ENCODE results near the gene WDR74. TPM values are rescaled to one million over a fixed set of nuclear protein-coding genes. Genes with fewer than 3 reads are reported as not detected.

Gene WDR74
- total RNA-seq, 4 donors from 2014 or later = 66.4 to 133 (median 87.0) TPM

GRCh38 chr11:62853279-62853965 lies 14.0 kb upstream of the WDR74 start:
- in situ Hi-C loops (cut with MboI; ENCODE audit: low sequenced_read_pairs in 4 of 4) = loop anchor here (25.0 kb wide), 1 partner anchor 466 kb away; no protein-coding TSS in a partner anchor

GRCh38 chr11:62852523-62853188 lies 13.3 kb upstream of the WDR74 start:
- peak overlapping the region in 1 of 4 donors; percentile 37 for H3K27ac ChIP-seq
- TF ChIP-seq CTCF (IDR thresholded peaks at IDR 0.05 in 4 of 5, conservative IDR thresholded peaks at IDR 0.05 in 1 of 5) = no peak
- no peak for TF ChIP-seq POLR2A (IDR thresholded peaks at IDR 0.05)
- no peaks in the 10 kb centered on the region for H3K27me3 ChIP-seq
- in situ Hi-C loops (cut with MboI; ENCODE audit: low sequenced_read_pairs in 4 of 4) (loop anchor here (25.0 kb wide), 1 partner anchor 465 kb away; no protein-coding TSS in a partner anchor), intact Hi-C loops (cut with DNase I; ENCODE audit: low total_unique reads) (no loop called here)
- DNase-seq = no peak
- no peaks in the 10 kb centered on the region for H3K9me3 ChIP-seq
- H3K4me3 ChIP-seq = no peak overlapping the region
- peaks cover 20 to 21% of the 10 kb centered on the region in 2 donors for H3K4me1 ChIP-seq
- peaks cover 0 to 35% of the 10 kb centered on the region in 2 donors for H3K36me3 ChIP-seq
- no peak for ATAC-seq

More at GRCh38 chr11:62853279-62853965, 14.0 kb upstream of the WDR74 start:
- peak overlapping the region; percentile 7 to 88 (median 85) for H3K27ac ChIP-seq
- peaks cover 20 to 21% of the 10 kb centered on the region in 2 donors for H3K4me1 ChIP-seq
- no peak overlapping the region for H3K4me3 ChIP-seq
- H3K27me3 ChIP-seq = no peaks in the 10 kb centered on the region
- DNase-seq = no peak
- TF ChIP-seq POLR2A (IDR thresholded peaks at IDR 0.05) (no peak), CTCF (IDR thresholded peaks at IDR 0.05 in 4 of 5, conservative IDR thresholded peaks at IDR 0.05 in 1 of 5) (no peak)
- ATAC-seq = no peak
- no peaks in the 10 kb centered on the region for H3K9me3 ChIP-seq
- intact Hi-C loops (cut with DNase I; ENCODE audit: low total_unique reads) = no loop called here
- peaks cover 0 to 35% of the 10 kb centered on the region in 2 donors for H3K36me3 ChIP-seq

GRCh38 chr11:62851807-62852522 lies 12.6 kb upstream of the WDR74 start:
- no peaks in the 10 kb centered on the region for H3K9me3 ChIP-seq
- intact Hi-C loops (cut with DNase I; ENCODE audit: low total_unique reads) (no loop called here), in situ Hi-C loops (cut with MboI; ENCODE audit: low sequenced_read_pairs in 4 of 4) (loop anchor here (25.0 kb wide), 1 partner anchor 465 kb away; no protein-coding TSS in a partner anchor)
- DNase-seq = no peak
- H3K27ac ChIP-seq = peak overlapping the region in 1 of 4 donors; percentile 37
- peaks cover 20 to 21% of the 10 kb centered on the region in 2 donors for H3K4me1 ChIP-seq
- H3K36me3 ChIP-seq = peaks cover 0 to 35% of the 10 kb centered on the region in 2 donors
- no peak for ATAC-seq
- no peak overlapping the region for H3K4me3 ChIP-seq
- no peak for TF ChIP-seq POLR2A (IDR thresholded peaks at IDR 0.05)
- TF ChIP-seq CTCF (IDR thresholded peaks at IDR 0.05 in 4 of 5, conservative IDR thresholded peaks at IDR 0.05 in 1 of 5) = no peak
- H3K27me3 ChIP-seq = no peaks in the 10 kb centered on the region

- ATAC-seq = no peak
- Histone ChIP-seq H3K4me1 (peaks cover 14 to 20% of the 10 kb centered on the region in 2 donors), H3K27me3 (no peaks in the 10 kb centered on the region), H3K9me3 (no peaks in the 10 kb centered on the region), H3K4me3 (no peak overlapping the region), H3K27ac (peak overlapping the region in 2 of 4 donors; percentile 27 to 37), H3K36me3 (peaks cover 0 to 35% of the 10 kb centered on the region in 2 donors)
- intact Hi-C loops (cut with DNase I; ENCODE audit: low total_unique reads) (no loop called here), in situ Hi-C loops (cut with MboI; ENCODE audit: low sequenced_read_pairs in 4 of 4) (loop anchor here (25.0 kb wide), 1 partner anchor 464 kb away; no protein-coding TSS in a partner anchor)
- TF ChIP-seq CTCF (IDR thresholded peaks at IDR 0.05 in 4 of 5, conservative IDR thresholded peaks at IDR 0.05 in 1 of 5) (no peak), POLR2A (IDR thresholded peaks at IDR 0.05) (no peak)
- no peak for DNase-seq
Observed at GRCh38 chr11:62850911-62851806, 11.8 kb upstream of the WDR74 start.

All from gastrocnemius medialis (tissue), 4 donors.